Nephron (organoid): ENCODE results near the gene ADCYAP1R1.

ENCODE experiments used
- H3K27ac Mint-ChIP-seq, 3 experiments: 2 replicates each; pipeline ENCODE4 v1.8.0; 2020; ENCODE audit warnings: mixed read lengths in 3 of 3, mild to moderate bottlenecking in 2 of 3, moderate library complexity in 1 of 3
- H3K27me3 Mint-ChIP-seq: 2 replicates; pipeline ENCODE4 v1.8.0; 2021; ENCODE audit warnings: low read depth, mild to moderate bottlenecking, moderate library complexity, mixed read lengths
- H3K36me3 Mint-ChIP-seq: 2 replicates; pipeline ENCODE4 v1.8.0; 2020; ENCODE audit warnings: low read depth, mixed read lengths
- H3K4me1 Mint-ChIP-seq: 2 replicates; pipeline ENCODE4 v1.8.0; 2020; ENCODE audit warnings: mixed read lengths
- H3K4me3 Mint-ChIP-seq, 3 experiments: 2 replicates each; pipeline ENCODE4 v1.8.0; 2020; ENCODE audit warnings: mild to moderate bottlenecking in 3 of 3, mixed read lengths in 3 of 3, moderate library complexity in 2 of 3
- H3K9me3 Mint-ChIP-seq: 2 replicates; pipeline ENCODE4 v1.8.0; 2020; ENCODE audit warnings: mixed read lengths
- TF ChIP-seq, protein P1 (sequence below), 3 experiments: fragments of 200-600 bp; sonication (generic); IDR thresholded peaks; one replicate each; pipeline ENCODE4 v1.5.0; 2021; ENCODE audit warnings: antibody characterized with exemption in 3 of 3; ENCODE audit not compliant: unreplicated experiment in 3 of 3

Gene ADCYAP1R1

GRCh38 chr7:31093282-31093681, 41.2 kb downstream of the ADCYAP1R1 start:
- Mint-ChIP-seq H3K36me3 (no peaks in the 10 kb centered on the region), H3K27ac (no peak overlapping the region), H3K4me1 (no peaks in the 10 kb centered on the region), H3K9me3 (no peaks in the 10 kb centered on the region), H3K27me3 (peaks cover 4% of the 10 kb centered on the region), H3K4me3 (no peak overlapping the region)
- TF ChIP-seq, protein P1, sequence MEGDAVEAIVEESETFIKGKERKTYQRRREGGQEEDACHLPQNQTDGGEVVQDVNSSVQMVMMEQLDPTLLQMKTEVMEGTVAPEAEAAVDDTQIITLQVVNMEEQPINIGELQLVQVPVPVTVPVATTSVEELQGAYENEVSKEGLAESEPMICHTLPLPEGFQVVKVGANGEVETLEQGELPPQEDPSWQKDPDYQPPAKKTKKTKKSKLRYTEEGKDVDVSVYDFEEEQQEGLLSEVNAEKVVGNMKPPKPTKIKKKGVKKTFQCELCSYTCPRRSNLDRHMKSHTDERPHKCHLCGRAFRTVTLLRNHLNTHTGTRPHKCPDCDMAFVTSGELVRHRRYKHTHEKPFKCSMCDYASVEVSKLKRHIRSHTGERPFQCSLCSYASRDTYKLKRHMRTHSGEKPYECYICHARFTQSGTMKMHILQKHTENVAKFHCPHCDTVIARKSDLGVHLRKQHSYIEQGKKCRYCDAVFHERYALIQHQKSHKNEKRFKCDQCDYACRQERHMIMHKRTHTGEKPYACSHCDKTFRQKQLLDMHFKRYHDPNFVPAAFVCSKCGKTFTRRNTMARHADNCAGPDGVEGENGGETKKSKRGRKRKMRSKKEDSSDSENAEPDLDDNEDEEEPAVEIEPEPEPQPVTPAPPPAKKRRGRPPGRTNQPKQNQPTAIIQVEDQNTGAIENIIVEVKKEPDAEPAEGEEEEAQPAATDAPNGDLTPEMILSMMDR (IDR thresholded peaks at IDR 0.05; ENCODE audit: unreplicated experiment in 3 of 3): no peak

DNA sequence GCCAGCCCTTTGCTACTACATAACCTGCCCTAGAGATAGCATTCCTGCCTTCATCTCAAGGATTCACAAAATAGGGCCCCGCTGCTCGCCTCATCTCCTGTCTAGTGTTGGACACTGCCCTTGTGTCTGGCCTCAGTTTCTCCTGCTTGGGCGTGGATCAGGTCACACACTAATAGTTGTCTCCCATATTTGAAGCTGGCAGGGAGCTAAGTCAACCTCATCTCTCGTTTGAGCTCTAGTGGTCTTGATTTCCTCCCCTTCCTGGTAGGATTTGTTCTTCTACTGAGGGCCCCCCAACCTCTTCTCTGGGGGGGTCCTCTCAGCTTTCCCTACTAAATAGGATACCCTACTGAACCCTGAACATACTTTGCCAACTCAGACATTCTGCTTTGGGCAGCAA, 42.2 kb downstream of the ADCYAP1R1 start:
- TF ChIP-seq, protein P1 (IDR thresholded peaks at IDR 0.05; ENCODE audit: unreplicated experiment in 3 of 3): no peak
- Mint-ChIP-seq H3K9me3 (no peaks in the 10 kb centered on the region), H3K36me3 (no peaks in the 10 kb centered on the region), H3K27ac (no peak overlapping the region), H3K27me3 (peaks cover 4% of the 10 kb centered on the region), H3K4me3 (no peak overlapping the region), H3K4me1 (no peaks in the 10 kb centered on the region)

DNA sequence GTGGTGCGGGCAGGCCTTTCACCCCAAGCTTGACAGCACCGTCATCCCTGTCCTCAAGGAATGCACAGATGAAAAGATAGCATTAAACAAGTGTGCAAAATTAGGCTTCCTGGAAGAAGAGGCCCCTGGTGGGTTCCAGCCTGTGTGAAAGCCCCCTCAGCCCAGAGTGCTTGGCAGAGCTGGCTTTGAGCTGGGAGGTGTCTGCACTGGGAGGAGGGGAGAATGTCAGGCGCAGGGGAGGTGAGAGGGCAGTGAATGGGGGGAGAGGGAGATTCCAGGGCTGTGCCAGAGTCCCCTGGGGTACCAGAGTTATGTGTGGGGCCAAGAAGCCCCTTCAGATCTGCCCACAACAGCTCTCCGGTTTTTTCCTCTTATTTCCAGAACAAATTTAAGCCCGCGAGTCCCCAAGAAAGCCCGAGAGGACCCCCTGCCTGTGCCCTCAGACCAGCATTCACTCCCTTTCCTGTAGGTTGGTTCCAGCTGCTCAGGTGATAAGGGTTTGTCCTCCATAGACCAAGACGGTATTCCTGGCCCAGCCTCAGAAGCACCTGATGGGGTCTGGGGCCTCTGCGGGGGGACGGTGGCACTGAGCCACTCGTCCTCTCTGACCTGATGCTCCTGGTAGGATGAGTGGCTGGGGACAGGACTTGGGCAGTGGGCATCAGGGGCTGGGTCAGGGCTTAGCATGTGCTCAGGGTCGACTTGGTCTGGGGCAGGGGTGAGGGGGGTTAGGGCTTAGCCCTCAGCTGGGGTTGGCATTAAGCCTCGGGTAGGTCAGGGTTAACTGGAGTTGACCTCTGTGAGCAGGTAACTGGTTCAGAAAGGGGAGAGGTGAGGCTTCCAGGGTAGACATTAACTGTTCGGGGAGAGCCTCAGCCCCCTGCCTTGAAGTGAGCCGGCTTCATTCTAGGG, 43.4 kb downstream of the ADCYAP1R1 start:
- H3K36me3 Mint-ChIP-seq: no peaks in the 10 kb centered on the region
- H3K27me3 Mint-ChIP-seq: peaks cover 4% of the 10 kb centered on the region
- H3K9me3 Mint-ChIP-seq: no peaks in the 10 kb centered on the region
- TF ChIP-seq, protein P1 (IDR thresholded peaks at IDR 0.05; ENCODE audit: unreplicated experiment in 3 of 3): no peak
- no peak overlapping the region for H3K27ac Mint-ChIP-seq
- H3K4me1 Mint-ChIP-seq: no peaks in the 10 kb centered on the region
- no peak overlapping the region for H3K4me3 Mint-ChIP-seq

DNA sequence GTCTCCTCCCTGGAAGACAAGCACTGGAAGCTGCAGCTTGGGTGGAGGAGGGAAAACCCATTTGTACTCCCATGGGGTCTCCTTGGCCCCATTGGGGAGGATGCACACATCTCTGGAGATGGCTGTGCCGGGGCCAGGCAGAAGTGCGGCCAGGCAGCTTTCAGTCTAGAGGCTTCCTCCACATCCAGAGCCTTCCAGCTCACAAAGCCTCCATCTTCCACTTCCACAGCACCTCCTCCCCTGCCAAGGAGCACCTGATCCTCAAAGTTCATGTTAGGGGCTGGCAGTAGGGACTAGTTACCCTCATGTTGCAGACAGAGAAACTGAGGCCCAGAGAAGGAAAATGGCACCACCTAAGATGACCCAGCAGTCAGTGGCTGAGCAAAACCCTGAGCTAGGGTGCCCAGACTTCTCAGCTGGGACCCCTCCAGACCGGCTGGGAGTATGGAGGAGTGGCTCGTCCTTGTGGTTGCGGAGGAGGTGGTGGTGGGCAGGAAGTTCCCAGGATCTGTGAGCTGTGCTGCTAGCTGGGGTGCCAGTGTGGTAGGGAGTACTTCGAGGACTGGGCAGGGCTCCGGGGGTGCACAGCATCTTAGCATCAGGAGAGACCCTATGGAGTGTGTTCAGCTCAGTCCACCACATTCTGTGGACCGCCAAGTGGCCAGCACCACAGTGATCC, 44.2 kb downstream of the ADCYAP1R1 start:
- H3K36me3 Mint-ChIP-seq: no peaks in the 10 kb centered on the region
- no peak overlapping the region for H3K4me3 Mint-ChIP-seq
- no peaks in the 10 kb centered on the region for H3K9me3 Mint-ChIP-seq
- H3K4me1 Mint-ChIP-seq: no peaks in the 10 kb centered on the region
- TF ChIP-seq, protein P1 (IDR thresholded peaks at IDR 0.05; ENCODE audit: unreplicated experiment in 3 of 3): no peak
- peaks cover 9% of the 10 kb centered on the region for H3K27me3 Mint-ChIP-seq
- H3K27ac Mint-ChIP-seq: no peak overlapping the region

- no peaks in the 10 kb centered on the region for H3K36me3 Mint-ChIP-seq
- H3K27me3 Mint-ChIP-seq: peaks cover 14% of the 10 kb centered on the region
- no peaks in the 10 kb centered on the region for H3K4me1 Mint-ChIP-seq
- H3K27ac Mint-ChIP-seq: no peak overlapping the region
- H3K9me3 Mint-ChIP-seq: no peaks in the 10 kb centered on the region
- TF ChIP-seq, protein P1 (IDR thresholded peaks at IDR 0.05; ENCODE audit: unreplicated experiment in 3 of 3): no peak
- H3K4me3 Mint-ChIP-seq: no peak overlapping the region
Measured at GRCh38 chr7:31096877-31097258, 44.8 kb downstream of the ADCYAP1R1 start.
